ENCODE results near the gene DVL1. TPM values are rescaled to one million over a fixed set of nuclear protein-coding genes. Genes with fewer than 3 reads are reported as not detected.

The DVL1 gene
- total and polyA plus RNA-seq, 2 of the 13 experiments (the other 11 are each of a cell fraction or from before 2014, with no cell fraction given) = 30.8 to 60.4 TPM

GRCh38 chr1:1306661-1307260 is 42.5 kb downstream of the DVL1 start (continued):
- no peak for TF ChIP-seq ZNF10 (CRISPR knock-in tag; IDR thresholded peaks at IDR 0.05; ENCODE audit: borderline replicate concordance, low read depth)
- TF ChIP-seq ZNF704 (CRISPR knock-in tag; IDR thresholded peaks at IDR 0.05; ENCODE audit: borderline replicate concordance) = 0 out of 2 replicates have a peak, but pooled peaks have one; percentile 54
- peak; percentile 87 for TF ChIP-seq ZNF687 (CRISPR knock-in tag; IDR thresholded peaks at IDR 0.05)
- 0 out of 2 replicates have a peak, but pooled peaks have one; percentile 37 for TF ChIP-seq ZBTB43 (CRISPR knock-in tag; conservative IDR thresholded peaks at IDR 0.05)
- TF ChIP-seq ZFP37 (CRISPR knock-in tag; IDR thresholded peaks at IDR 0.05; ENCODE audit: borderline replicate concordance) = no peak
- peak; percentile 58; the same call in 1 of the 2 replicates for TF ChIP-seq HDAC2 (CRISPR knock-in tag; IDR thresholded peaks at IDR 0.05)
- no peak for TF ChIP-seq SIN3B (IDR thresholded peaks at IDR 0.05; ENCODE audit: low read length)
- TF ChIP-seq ZNF3 (CRISPR knock-in tag; IDR thresholded peaks at IDR 0.05) = no peak
- peak; percentile 58 for TF ChIP-seq ZNF142 (CRISPR knock-in tag; IDR thresholded peaks at IDR 0.05)
- TF ChIP-seq ZNF589 (CRISPR knock-in tag; conservative IDR thresholded peaks at IDR 0.05) = 0 out of 2 replicates have a peak, but pooled peaks have one; percentile 52
- no peak for TF ChIP-seq ZNF800 (CRISPR knock-in tag; IDR thresholded peaks at IDR 0.05)
- TF ChIP-seq ZMYM2 (CRISPR knock-in tag; IDR thresholded peaks at IDR 0.05) = no peak
- TF ChIP-seq ETV5 (CRISPR knock-in tag; IDR thresholded peaks at IDR 0.05; ENCODE audit: borderline replicate concordance) = peak; percentile 38
- TF ChIP-seq SALL1 (CRISPR knock-in tag; IDR thresholded peaks at IDR 0.05) = peak; percentile 71

Measured in HepG2 (cell line).